ENCODE data around the gene CENPT.

GRCh38 chr16:67786491-67786890 is 61.0 kb downstream of the CENPT start:
- no peak for TF ChIP-seq POLR2AphosphoS5 (IDR thresholded peaks at IDR 0.05)
- TF ChIP-seq, protein P1, sequence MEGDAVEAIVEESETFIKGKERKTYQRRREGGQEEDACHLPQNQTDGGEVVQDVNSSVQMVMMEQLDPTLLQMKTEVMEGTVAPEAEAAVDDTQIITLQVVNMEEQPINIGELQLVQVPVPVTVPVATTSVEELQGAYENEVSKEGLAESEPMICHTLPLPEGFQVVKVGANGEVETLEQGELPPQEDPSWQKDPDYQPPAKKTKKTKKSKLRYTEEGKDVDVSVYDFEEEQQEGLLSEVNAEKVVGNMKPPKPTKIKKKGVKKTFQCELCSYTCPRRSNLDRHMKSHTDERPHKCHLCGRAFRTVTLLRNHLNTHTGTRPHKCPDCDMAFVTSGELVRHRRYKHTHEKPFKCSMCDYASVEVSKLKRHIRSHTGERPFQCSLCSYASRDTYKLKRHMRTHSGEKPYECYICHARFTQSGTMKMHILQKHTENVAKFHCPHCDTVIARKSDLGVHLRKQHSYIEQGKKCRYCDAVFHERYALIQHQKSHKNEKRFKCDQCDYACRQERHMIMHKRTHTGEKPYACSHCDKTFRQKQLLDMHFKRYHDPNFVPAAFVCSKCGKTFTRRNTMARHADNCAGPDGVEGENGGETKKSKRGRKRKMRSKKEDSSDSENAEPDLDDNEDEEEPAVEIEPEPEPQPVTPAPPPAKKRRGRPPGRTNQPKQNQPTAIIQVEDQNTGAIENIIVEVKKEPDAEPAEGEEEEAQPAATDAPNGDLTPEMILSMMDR (IDR thresholded peaks at IDR 0.05) = no peak
- TF ChIP-seq POLR2A (IDR thresholded peaks at IDR 0.05) = no peak
- TF ChIP-seq EP300 (IDR thresholded peaks at IDR 0.05) = no peak

All from upper lobe of left lung (tissue), 4 donors.